H1 (cell line): ENCODE results near the gene MMP26. TPM values are rescaled to one million over a fixed set of nuclear protein-coding genes. Genes with fewer than 3 reads are reported as not detected.
A peak's percentile ranks its signal among the peaks of the same experiment; 100 is the strongest.

Experiments used
- CTCF ChIA-PET: fragments of 300-600 bp; sonication (Branson Sonifier 250); formaldehyde crosslinking; loops from one replicate; lab custom pipeline; 2021; ENCODE audit not compliant: partially characterized antibody; lab: Charles Lee
- POLR2A ChIA-PET: fragments of 300-600 bp; sonication (Branson Sonifier 250); formaldehyde crosslinking; loops from one replicate; lab custom pipeline; 2021; ENCODE audit warnings: inconsistent platforms; ENCODE audit not compliant: partially characterized antibody; lab: Charles Lee
- DNase-seq, 2 experiments: peaks; one replicate each; pipeline versions ENCODE4 v3.0.0 to v3.0.0-alpha.2; 2010 to 2022; ENCODE audit warnings: low spot score in 2 of 2, low read depth in 1 of 2, mixed read lengths in 1 of 2
- FAIRE-seq: peaks from 2 replicates; lab custom pipeline; 2011; peaks lifted over from hg19 to GRCh38; lab: Jason Lieb, UNC
- H2AFZ ChIP-seq: 2 replicates; pipeline ENCODE4 v1.8.1; 2012; ENCODE audit warnings: low read length, inconsistent platforms
- H2AK5ac ChIP-seq: 2 replicates; pipeline ENCODE4 v1.6.1; 2013; ENCODE audit warnings: low read depth, low read length
- H2BK120ac ChIP-seq: replicated peaks from 2 replicates; pipeline ENCODE3; 2013; ENCODE audit warnings: low read depth, low read length, inconsistent platforms
- H2BK12ac ChIP-seq: 2 replicates; pipeline ENCODE4 v1.6.1; 2013; ENCODE audit warnings: low read depth, low read length
- H2BK15ac ChIP-seq: 2 replicates; pipeline ENCODE4 v1.6.1; 2013; ENCODE audit warnings: low read length
- H2BK20ac ChIP-seq: 2 replicates; pipeline ENCODE4 v1.6.1; 2013; ENCODE audit warnings: low read length
- H2BK5ac ChIP-seq: 2 replicates; pipeline ENCODE4 v1.6.1; 2013; ENCODE audit warnings: low read depth, low read length
- H3K14ac ChIP-seq: 2 replicates; pipeline ENCODE4 v1.6.1; 2013; ENCODE audit warnings: inconsistent platforms; ENCODE audit not compliant: insufficient read length
- H3K18ac ChIP-seq: 2 replicates; pipeline ENCODE4 v1.6.1; 2013; ENCODE audit warnings: low read length; ENCODE audit errors: extremely low read depth
- H3K23ac ChIP-seq: 2 replicates; pipeline ENCODE4 v1.6.1; 2013; ENCODE audit warnings: inconsistent platforms; ENCODE audit not compliant: insufficient read length
- H3K23me2 ChIP-seq: 2 replicates; pipeline ENCODE4 v1.6.1; 2013; ENCODE audit warnings: low read depth, low read length
- H3K27ac ChIP-seq: 2 replicates; pipeline ENCODE4 v1.6.1; 2011; ENCODE audit warnings: low read depth, low read length, inconsistent platforms
- H3K27me3 ChIP-seq, 4 experiments: replicated peaks in 1 of 4; 1 replicate in 1 of 4; 2 replicates in 3 of 4; pipeline versions ENCODE4 v1.6.1 to v1.8.1; 2011 to 2013; ENCODE audit warnings: low read length in 3 of 4, mild to moderate bottlenecking in 3 of 4, inconsistent platforms in 2 of 4, mixed read lengths in 2 of 4, moderate library complexity in 1 of 4; ENCODE audit not compliant: control insufficient read depth in 3 of 4, insufficient read depth in 3 of 4; ENCODE audit errors: extremely low read depth in 1 of 4
- H3K36me3 ChIP-seq, 4 experiments: 2 replicates each; pipeline versions ENCODE4 v1.6.1 to v1.8.1; 2011 to 2013; ENCODE audit warnings: mild to moderate bottlenecking in 4 of 4, low read length in 3 of 4, moderate library complexity in 2 of 4, control low read depth in 1 of 4, inconsistent platforms in 1 of 4; ENCODE audit not compliant: insufficient read depth in 4 of 4, control insufficient read depth in 2 of 4
- H3K4ac ChIP-seq: replicated peaks from 2 replicates; pipeline ENCODE3; 2013; ENCODE audit warnings: low read length, low read depth, mixed read lengths, inconsistent platforms; ENCODE audit not compliant: insufficient read length
- H3K4me1 ChIP-seq, 4 experiments: replicated peaks in 1 of 4; 1 replicate in 1 of 4; 2 replicates in 3 of 4; pipeline versions ENCODE4 v1.6.1 to v1.8.1; 2011 to 2013; ENCODE audit warnings: low read length in 3 of 4, inconsistent platforms in 2 of 4, mixed read lengths in 1 of 4; ENCODE audit not compliant: insufficient read depth in 4 of 4, control insufficient read depth in 3 of 4
- H3K4me2 ChIP-seq, 2 experiments: 2 replicates each; pipeline versions ENCODE4 v1.6.1 to v1.8.1; 2011 to 2013; ENCODE audit warnings: low read depth in 2 of 2, low read length in 2 of 2, control low read depth in 1 of 2, inconsistent platforms in 1 of 2, mild to moderate bottlenecking in 1 of 2; ENCODE audit not compliant: insufficient read depth in 1 of 2
- H3K4me3 ChIP-seq, 4 experiments: fragments of 200-600, 300-600 bp in 1 of 4; sonication (generic), shearing (Covaris generic), sonication (Bioruptor Twin) in 1 of 4; 2 replicates each; pipeline versions ENCODE4 v1.5.1 to v1.8.1; 2011 to 2016; ENCODE audit warnings: low read length in 4 of 4, low read depth in 3 of 4, control low read depth in 2 of 4, inconsistent platforms in 2 of 4, mild to moderate bottlenecking in 2 of 4, mixed read lengths in 1 of 4, moderate library complexity in 1 of 4; ENCODE audit not compliant: insufficient read depth in 2 of 4; ENCODE audit errors: extremely low read depth in 1 of 4
- H3K56ac ChIP-seq: replicated peaks from 2 replicates; pipeline ENCODE3; 2013; ENCODE audit warnings: low read depth, mild to moderate bottlenecking, mixed read lengths, low read length, inconsistent platforms; ENCODE audit not compliant: insufficient read length
- H3K79me1 ChIP-seq: 2 replicates; pipeline ENCODE4 v1.6.1; 2013; ENCODE audit warnings: low read depth, low read length, control low read depth
- H3K79me2 ChIP-seq, 2 experiments: 2 replicates each; pipeline versions ENCODE4 v1.6.1 to v1.8.1; 2012 to 2013; ENCODE audit warnings: low read length in 2 of 2, mild to moderate bottlenecking in 2 of 2, inconsistent platforms in 1 of 2; ENCODE audit not compliant: insufficient read depth in 2 of 2, control insufficient read depth in 1 of 2
- H3K9ac ChIP-seq, 4 experiments: replicated peaks in 1 of 4; 1 replicate in 1 of 4; 2 replicates in 3 of 4; pipeline versions ENCODE4 v1.6.1 to v1.8.1; 2011 to 2013; ENCODE audit warnings: low read depth in 3 of 4, low read length in 3 of 4, control low read depth in 2 of 4, mild to moderate bottlenecking in 2 of 4, moderate library complexity in 2 of 4, inconsistent platforms in 1 of 4; ENCODE audit errors: extremely low read depth in 1 of 4
- H3K9me3 ChIP-seq, 2 experiments: 2 replicates each; pipeline versions ENCODE4 v1.6.1 to v1.8.1; 2012 to 2013; ENCODE audit warnings: mild to moderate bottlenecking in 2 of 2, moderate library complexity in 2 of 2, control low read depth in 1 of 2, inconsistent platforms in 1 of 2, low read depth in 1 of 2, low read length in 1 of 2, mixed read lengths in 1 of 2; ENCODE audit not compliant: insufficient read depth in 2 of 2
- H4K20me1 ChIP-seq, 2 experiments: replicated peaks in 1 of 2; 2 replicates each; pipeline versions ENCODE3 to v1.8.1; 2011 to 2013; ENCODE audit warnings: inconsistent platforms in 2 of 2, low read length in 2 of 2, mild to moderate bottlenecking in 1 of 2; ENCODE audit not compliant: insufficient read depth in 2 of 2, control insufficient read depth in 1 of 2
- H4K5ac ChIP-seq: 2 replicates; pipeline ENCODE4 v1.6.1; 2013; ENCODE audit warnings: low read length, low read depth, mixed read lengths, inconsistent platforms; ENCODE audit not compliant: insufficient read length
- H4K8ac ChIP-seq: 2 replicates; pipeline ENCODE4 v1.8.0; 2013; ENCODE audit warnings: mild to moderate bottlenecking, moderate library complexity, low read length, inconsistent platforms; ENCODE audit not compliant: insufficient read depth; ENCODE audit errors: extremely low read depth
- H4K91ac ChIP-seq: replicated peaks from 2 replicates; pipeline ENCODE3; 2013; ENCODE audit warnings: low read length, mixed read lengths, inconsistent platforms; ENCODE audit not compliant: insufficient read length
- RFX5 ChIP-seq: IDR thresholded peaks from 2 replicates; pipeline ENCODE4 v1.6.1; 2011; ENCODE audit warnings: low read depth, low read length, improper control_type of control experiment, borderline replicate concordance
- WGBS, 2 experiments: shearing (Covaris generic) in 1 of 2; methylation state at CpG; one replicate each; pipeline versions ENCODE4 v1.1.6 to v1.1.7; 2013 to 2015; ENCODE audit warnings: low lambda C conversion rate in 2 of 2, mixed read lengths in 2 of 2, inconsistent platforms in 1 of 2, low coverage in 1 of 2, missing lambda C conversion rate in 1 of 2; ENCODE audit not compliant: insufficient replicate concordance in 2 of 2, insufficient coverage in 1 of 2, insufficient read length in 1 of 2; ENCODE audit errors: extremely low coverage in 1 of 2, missing lambda C conversion rate in 1 of 2; 5-methylcytosine and 5-hydroxymethylcytosine counted together
- polyA plus RNA-seq, 7 experiments: library from polyadenylated mRNA; depleted of rRNA in 3 of 7; stranded (reverse) in 5 of 7; unstranded in 2 of 7; fragments of >200 nt in 5 of 7; fragments of 200-250 nt in 2 of 7; gene quantifications; 1 replicate in 5 of 7; 2 replicates in 1 of 7; 4 replicates in 1 of 7; pipeline versions ENCODE4 v1.2.1 to v1.2.3, GENCODE V29; 2011 to 2013; ENCODE audit warnings: missing spikeins in 2 of 7, mixed read lengths in 2 of 7
- total RNA-seq: library from RNA; stranded (reverse); fragmentation: NEBNext Ultra II Directional; extraction: Animal tissue kit (Norgen Biotek cat#: 25700); gene quantifications from 2 replicates; pipeline ENCODE4 v1.2.1, GENCODE V29; 2021

Gene MMP26
- total and polyA plus RNA-seq, 2 of the 8 experiments (the other 6 are each of a cell fraction or from before 2014, with no cell fraction given): 0.06 TPM; not detected in 1

- no peak overlapping the region for H3K18ac ChIP-seq
- H3K79me1 ChIP-seq: no peaks in the 10 kb centered on the region
- no peak overlapping the region for H3K4ac ChIP-seq
- no peak overlapping the region for H2AK5ac ChIP-seq
- CTCF ChIA-PET: interaction anchor here (2.3 kb wide), 1 partner anchor 28 kb away, joined by 8 read pairs; the partner anchor contains the start of gene OR51D1
- H3K23ac ChIP-seq: no peak overlapping the region
- no peak overlapping the region for H4K8ac ChIP-seq
- no peak overlapping the region for H3K56ac ChIP-seq
- FAIRE-seq: no peak
- H4K5ac ChIP-seq: no peak overlapping the region
- POLR2A ChIA-PET: no interaction called here
- no peaks in the 10 kb centered on the region for H3K36me3 ChIP-seq
- peaks cover 3% of the 10 kb centered on the region; the same call in 1 of the 2 replicates for H3K23me2 ChIP-seq
- H3K4me1 ChIP-seq: no peaks in the 10 kb centered on the region; a peak in 1 of 7 replicates
- no peaks in the 10 kb centered on the region for H3K9me3 ChIP-seq
- H3K27ac ChIP-seq: no peak overlapping the region
- no peak overlapping the region for H2BK5ac ChIP-seq
- no peak for DNase-seq
- H2BK20ac ChIP-seq: no peak overlapping the region
- 0 out of 2 replicates have a peak overlapping the region, but pooled peaks have one; percentile 16 for H2AFZ ChIP-seq
- no peaks in the 10 kb centered on the region for H3K79me2 ChIP-seq
- H2BK15ac ChIP-seq: no peak overlapping the region
- H3K27me3 ChIP-seq: no peaks in the 10 kb centered on the region; a peak in 1 of 7 replicates
- H3K14ac ChIP-seq: no peak overlapping the region
- H3K4me3 ChIP-seq: no peak overlapping the region
- H2BK120ac ChIP-seq: no peak overlapping the region
- H2BK12ac ChIP-seq: no peak overlapping the region
- no peak overlapping the region for H3K4me2 ChIP-seq
- no peaks in the 10 kb centered on the region for H4K20me1 ChIP-seq
- 94% methylated on average over 3 of the region's 3 CpGs; no CpG with 5 or more reads in 1 of the 2 experiments for WGBS, 2 experiments
- H3K9ac ChIP-seq: no peak overlapping the region
- no peak overlapping the region for H4K91ac ChIP-seq
- no peak for TF ChIP-seq RFX5
Measured at GRCh38 chr11:4664786-4665185, 39.8 kb upstream of the MMP26 start.
